A673 (cell line): ENCODE results near the gene WNK2. TPM values are rescaled to one million over a fixed set of nuclear protein-coding genes. Genes with fewer than 3 reads are reported as not detected.

Source experiments
- BruUV-seq: library from RNA; stranded (reverse); fragments of 400-500 nt; replicated peaks from 2 replicates; lab custom pipeline; 2021; lab: Mats Ljungman, UMichigan
- CTCF ChIA-PET: fragments of 300-600 bp; sonication (Branson Sonifier 250); formaldehyde crosslinking; loops from one replicate; lab custom pipeline; 2022; ENCODE audit warnings: antibody characterized with exemption; lab: Charles Lee
- POLR2A ChIA-PET: fragments of 300-600 bp; sonication (Branson Sonifier 250); formaldehyde crosslinking; loops from one replicate; lab custom pipeline; 2022; ENCODE audit warnings: antibody characterized with exemption; ENCODE audit not compliant: low non-redundant PET; lab: Charles Lee
- DNase-seq: peaks from one replicate; pipeline ENCODE4 v3.0.0-alpha.2; 2015; ENCODE audit warnings: low spot score
- H3K27ac ChIP-seq: fragments of 200-600 bp; sonication (generic); 2 replicates; pipeline ENCODE4 v1.5.1; 2016; ENCODE audit warnings: mixed run types, low read depth, mild to moderate bottlenecking, mixed read lengths, antibody characterized with exemption, low read length; ENCODE audit not compliant: poor library complexity, severe bottlenecking
- H3K27me3 ChIP-seq: fragments of 200-600 bp; sonication (generic); replicated peaks from 2 replicates; pipeline ENCODE4 v1.6.1; 2017; ENCODE audit warnings: mixed run types, low read depth, mild to moderate bottlenecking, mixed read lengths, antibody characterized with exemption, low read length; ENCODE audit not compliant: insufficient read depth, poor library complexity
- H3K36me3 ChIP-seq: fragments of 200-600 bp; sonication (generic); 2 replicates; pipeline ENCODE4 v1.6.1; 2016; ENCODE audit warnings: mixed run types, mild to moderate bottlenecking, mixed read lengths, antibody characterized with exemption, low read length; ENCODE audit not compliant: insufficient read depth, poor library complexity, severe bottlenecking
- H3K4me1 ChIP-seq: fragments of 200-600 bp; sonication (generic); 2 replicates; pipeline ENCODE4 v1.6.1; 2017; ENCODE audit warnings: mixed run types, mild to moderate bottlenecking, mixed read lengths, antibody characterized with exemption, low read length; ENCODE audit not compliant: insufficient read depth, poor library complexity, severe bottlenecking
- H3K4me3 ChIP-seq: fragments of 200-600 bp; sonication (generic); 2 replicates; pipeline ENCODE4 v1.5.1; 2016; ENCODE audit warnings: low read depth, mixed run types, mild to moderate bottlenecking, mixed read lengths, low read length; ENCODE audit not compliant: poor library complexity, severe bottlenecking
- H3K9me3 ChIP-seq: fragments of 200-600 bp; sonication (generic); 2 replicates; pipeline ENCODE4 v1.6.1; 2016; ENCODE audit warnings: mixed run types, low read depth, mild to moderate bottlenecking, mixed read lengths, antibody characterized with exemption, low read length; ENCODE audit not compliant: poor library complexity, severe bottlenecking
- EZH2 ChIP-seq: fragments of 200-600 bp; sonication (generic); IDR thresholded peaks from 2 replicates; pipeline ENCODE4 v1.6.1; 2017; ENCODE audit warnings: borderline replicate concordance, low read depth, mild to moderate bottlenecking, mixed read lengths, antibody characterized with exemption, low read length; ENCODE audit not compliant: poor library complexity, severe bottlenecking
- intact Hi-C: fragments of 100-400 bp; cut with micrococcal nuclease; formaldehyde crosslinking; loops from one replicate; pipeline ENCODE4 v1.10.0; 2022; ENCODE audit not compliant: unreplicated experiment
- total RNA-seq: library from RNA; stranded (reverse); gene quantifications from 2 replicates; pipeline ENCODE4 v1.2.3, GENCODE V29; 2021
- TF ChIP-seq, protein P1 (sequence below): fragments of 300-800, 200-600 bp; sonication (generic); conservative IDR thresholded peaks from 2 replicates; pipeline ENCODE4 v1.5.1; 2017; ENCODE audit warnings: low read depth, mild to moderate bottlenecking, antibody characterized with exemption, low read length, moderate library complexity, mixed read lengths

The WNK2 gene
- total RNA-seq, 1 experiment from 2014 or later, result 9.6 TPM

DNA sequence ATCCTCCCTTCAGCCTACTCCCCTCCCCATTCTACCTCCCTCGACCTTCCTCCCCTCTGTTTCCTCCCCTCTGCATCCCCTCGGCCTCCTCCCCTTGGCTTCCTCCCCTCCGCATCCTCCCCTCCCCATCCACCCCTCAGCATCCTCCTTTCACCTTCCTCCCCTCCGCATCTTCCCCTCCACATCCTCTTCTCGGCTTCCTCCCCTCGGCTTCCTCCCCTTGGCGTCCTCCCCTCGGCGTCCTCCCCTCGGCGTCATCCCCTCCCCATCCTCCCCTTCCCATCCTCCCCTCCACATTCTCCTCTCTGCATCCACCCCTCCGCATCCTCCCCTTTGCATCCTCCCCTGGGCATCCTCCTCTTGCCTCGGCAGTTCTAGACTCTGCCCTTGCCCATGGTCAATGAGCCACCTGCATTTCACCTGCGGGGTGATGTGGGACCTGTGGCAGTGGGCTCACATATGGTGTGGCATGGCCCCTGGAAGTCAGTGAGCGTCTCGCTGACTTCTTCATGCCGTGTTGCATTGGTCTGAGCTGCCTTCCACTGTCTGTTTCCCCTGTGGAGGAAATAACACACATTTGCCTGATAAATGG lies 113.0 kb downstream of the WNK2 start:
- no peaks in the 10 kb centered on the region for H3K4me1 ChIP-seq

GRCh38 chr9:93297659-93298497 lies 113.9 kb downstream of the WNK2 start:
- ChIA-PET CTCF (no interaction called here), POLR2A (no interaction called here)
- DNase-seq, result no peak
- no peaks in the 10 kb centered on the region for H3K36me3 ChIP-seq
- intact Hi-C loops, result no loop called here
- H3K4me3 ChIP-seq, result no peak overlapping the region
- no peak for TF ChIP-seq EZH2
- H3K9me3 ChIP-seq, result no peaks in the 10 kb centered on the region
- no peak overlapping the region for H3K27ac ChIP-seq
- BruUV-seq, result no TSS peak
- no peaks in the 10 kb centered on the region for H3K4me1 ChIP-seq
- H3K27me3 ChIP-seq, result peaks cover 8% of the 10 kb centered on the region

More for the DNA sequence above, 113.0 kb downstream of the WNK2 start:
- H3K27ac ChIP-seq, result no peak overlapping the region
- no peak for DNase-seq
- no peaks in the 10 kb centered on the region for H3K36me3 ChIP-seq
- CTCF ChIA-PET, result no interaction called here
- no peak overlapping the region for H3K4me3 ChIP-seq
- intact Hi-C loops, result no loop called here
- H3K27me3 ChIP-seq, result peaks cover 8% of the 10 kb centered on the region
- no peaks in the 10 kb centered on the region for H3K9me3 ChIP-seq
- no TSS peak for BruUV-seq
- POLR2A ChIA-PET, result no interaction called here
- TF ChIP-seq, protein P1, sequence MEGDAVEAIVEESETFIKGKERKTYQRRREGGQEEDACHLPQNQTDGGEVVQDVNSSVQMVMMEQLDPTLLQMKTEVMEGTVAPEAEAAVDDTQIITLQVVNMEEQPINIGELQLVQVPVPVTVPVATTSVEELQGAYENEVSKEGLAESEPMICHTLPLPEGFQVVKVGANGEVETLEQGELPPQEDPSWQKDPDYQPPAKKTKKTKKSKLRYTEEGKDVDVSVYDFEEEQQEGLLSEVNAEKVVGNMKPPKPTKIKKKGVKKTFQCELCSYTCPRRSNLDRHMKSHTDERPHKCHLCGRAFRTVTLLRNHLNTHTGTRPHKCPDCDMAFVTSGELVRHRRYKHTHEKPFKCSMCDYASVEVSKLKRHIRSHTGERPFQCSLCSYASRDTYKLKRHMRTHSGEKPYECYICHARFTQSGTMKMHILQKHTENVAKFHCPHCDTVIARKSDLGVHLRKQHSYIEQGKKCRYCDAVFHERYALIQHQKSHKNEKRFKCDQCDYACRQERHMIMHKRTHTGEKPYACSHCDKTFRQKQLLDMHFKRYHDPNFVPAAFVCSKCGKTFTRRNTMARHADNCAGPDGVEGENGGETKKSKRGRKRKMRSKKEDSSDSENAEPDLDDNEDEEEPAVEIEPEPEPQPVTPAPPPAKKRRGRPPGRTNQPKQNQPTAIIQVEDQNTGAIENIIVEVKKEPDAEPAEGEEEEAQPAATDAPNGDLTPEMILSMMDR, result no peak
- no peak for TF ChIP-seq EZH2

DNA sequence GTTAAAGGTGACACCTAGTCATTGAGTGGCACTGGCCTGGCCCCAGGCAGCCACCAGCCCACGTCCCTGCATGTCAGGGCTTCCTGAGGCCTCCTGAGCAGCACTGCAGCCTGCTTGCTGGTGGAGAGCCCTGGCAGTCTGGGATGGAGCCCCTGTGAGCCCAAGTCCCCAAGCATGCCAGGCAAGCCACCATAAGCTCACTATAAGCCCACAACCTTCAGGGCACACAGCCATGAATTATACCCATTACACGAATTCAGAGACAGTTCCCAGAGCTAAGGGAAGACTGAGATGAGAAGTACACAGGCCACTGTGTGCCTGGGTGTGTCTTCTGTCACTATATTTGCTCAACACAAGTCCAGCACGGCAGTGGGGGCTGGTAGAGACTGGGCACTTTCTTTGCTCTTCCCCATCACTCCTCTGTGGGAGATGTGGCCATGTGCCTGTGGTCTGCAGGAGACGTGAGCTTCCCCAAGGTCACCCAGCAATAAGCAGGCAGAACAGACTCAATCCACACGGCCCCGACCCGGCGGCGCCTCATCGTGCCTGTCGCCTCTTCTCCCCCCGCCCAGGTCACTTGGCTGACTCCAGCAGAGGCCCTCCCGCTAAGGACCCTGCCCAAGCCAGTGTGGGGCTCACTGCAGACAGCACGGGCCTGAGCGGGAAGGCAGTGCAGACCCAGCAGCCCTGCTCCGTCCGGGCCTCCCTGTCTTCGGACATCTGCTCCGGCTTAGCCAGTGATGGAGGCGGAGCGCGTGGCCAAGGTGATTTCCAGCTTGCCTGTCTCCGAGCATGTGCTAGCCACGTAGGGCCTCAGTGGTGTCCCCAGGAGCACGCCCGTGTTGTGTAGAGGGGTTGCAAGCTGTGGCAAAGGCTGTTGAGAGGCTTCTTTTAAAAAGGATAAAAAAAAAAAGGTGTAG lies 114.8 kb downstream of the WNK2 start:
- Histone ChIP-seq H3K27me3 (peaks cover 8% of the 10 kb centered on the region), H3K36me3 (no peaks in the 10 kb centered on the region), H3K27ac (no peak overlapping the region), H3K9me3 (no peaks in the 10 kb centered on the region), H3K4me1 (no peaks in the 10 kb centered on the region), H3K4me3 (no peak overlapping the region)
- intact Hi-C loops, result no loop called here
- no TSS peak for BruUV-seq
- ChIA-PET CTCF (interaction anchor here (0.8 kb wide), 1 partner anchor 9 kb away, joined by 4 read pairs; no protein-coding TSS in a partner anchor), POLR2A (no interaction called here)
- DNase-seq, result no peak
- no peak for TF ChIP-seq EZH2
